ENCODE results near the gene CAMK1D.

GRCh38 chr10:12822893-12823170 is 473.5 kb downstream of the CAMK1D start:
- TF ChIP-seq, protein P1, sequence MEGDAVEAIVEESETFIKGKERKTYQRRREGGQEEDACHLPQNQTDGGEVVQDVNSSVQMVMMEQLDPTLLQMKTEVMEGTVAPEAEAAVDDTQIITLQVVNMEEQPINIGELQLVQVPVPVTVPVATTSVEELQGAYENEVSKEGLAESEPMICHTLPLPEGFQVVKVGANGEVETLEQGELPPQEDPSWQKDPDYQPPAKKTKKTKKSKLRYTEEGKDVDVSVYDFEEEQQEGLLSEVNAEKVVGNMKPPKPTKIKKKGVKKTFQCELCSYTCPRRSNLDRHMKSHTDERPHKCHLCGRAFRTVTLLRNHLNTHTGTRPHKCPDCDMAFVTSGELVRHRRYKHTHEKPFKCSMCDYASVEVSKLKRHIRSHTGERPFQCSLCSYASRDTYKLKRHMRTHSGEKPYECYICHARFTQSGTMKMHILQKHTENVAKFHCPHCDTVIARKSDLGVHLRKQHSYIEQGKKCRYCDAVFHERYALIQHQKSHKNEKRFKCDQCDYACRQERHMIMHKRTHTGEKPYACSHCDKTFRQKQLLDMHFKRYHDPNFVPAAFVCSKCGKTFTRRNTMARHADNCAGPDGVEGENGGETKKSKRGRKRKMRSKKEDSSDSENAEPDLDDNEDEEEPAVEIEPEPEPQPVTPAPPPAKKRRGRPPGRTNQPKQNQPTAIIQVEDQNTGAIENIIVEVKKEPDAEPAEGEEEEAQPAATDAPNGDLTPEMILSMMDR (optimal IDR thresholded peaks at IDR 0.05 in 1 of 3, IDR thresholded peaks at IDR 0.05 in 1 of 3, conservative IDR thresholded peaks at IDR 0.05 in 1 of 3; ENCODE audit: extremely low read depth in 1 of 3, insufficient read depth in 2 of 3, low read length in 3 of 3), result no peak
- no peak for TF ChIP-seq EZH2 (IDR thresholded peaks at IDR 0.05; ENCODE audit: low read length)

All from keratinocyte (primary cell).